Occipital lobe (tissue), 2 donors: Measurements from ENCODE around the gene RBM24. TPM values are rescaled to one million over a fixed set of nuclear protein-coding genes. Genes with fewer than 3 reads are reported as not detected.

Source experiments
- DNase-seq: peaks from one replicate; lab custom pipeline; 2025; lab: John Stamatoyannopoulos, UW
- total RNA-seq: library from RNA; depleted of rRNA; stranded (reverse); fragments of >200 nt; gene quantifications from one replicate; pipeline ENCODE4 v1.2.3, GENCODE V29; 2014

RBM24 gene
- total RNA-seq, 1 donor from 2014 or later: 31.2 TPM

- no peak for DNase-seq
Measured at GRCh38 chr6:17341117-17341805, 60.1 kb downstream of the RBM24 start.

- no peak for DNase-seq
Measured at GRCh38 chr6:17341891-17342290, 60.7 kb downstream of the RBM24 start.

GRCh38 chr6:17343215-17343614 is 62.1 kb downstream of the RBM24 start:
- no peak for DNase-seq

Other genes with a start within 250 kb of the RBM24 start
- gene STMND1, start 179.3 kb upstream of the RBM24 start, total RNA-seq: not detected
- gene CAP2, start 112.2 kb downstream of the RBM24 start, total RNA-seq: 33.7 TPM